ENCODE measurements around the gene SLC44A3. TPM values are rescaled to one million over a fixed set of nuclear protein-coding genes. Genes with fewer than 3 reads are reported as not detected.

SLC44A3 gene
- 3.3 TPM for total RNA-seq
- long read RNA-seq, transcript SLC44A3-201 (15 exons, 2,388 nt) = major isoform, 6 of 10 reads
- long read RNA-seq, partial matches to known transcripts = 0 of 10 reads
- long read RNA-seq, other reads (novel, unspliced or antisense) = 4 of 10 reads

GRCh38 chr1:94819945-94820746 lies at the start of gene SLC44A3:
TSS of gene SLC44A3 (plus strand) at chr1:94820357. CDS start at chr1:94820452, 95 bp downstream.
- intact Hi-C loops (cut with DNase I) = no loop called here
- peak; percentile 94 for ATAC-seq (ENCODE audit: poor library complexity)
- DNase-seq = peak; percentile 67

GRCh38 chr1:94772230-94772641 lies 47.9 kb upstream of the SLC44A3 start:
- intact Hi-C loops (cut with DNase I) = no loop called here

GRCh38 chr1:94772845-94773244 lies 47.3 kb upstream of the SLC44A3 start:
- intact Hi-C loops (cut with DNase I) = no loop called here
- no peak for ATAC-seq (ENCODE audit: poor library complexity)

More at GRCh38 chr1:94772230-94772641, 47.9 kb upstream of the SLC44A3 start:
- DNase-seq (no peak), ATAC-seq (ENCODE audit: poor library complexity) (no peak)

GRCh38 chr1:94773296-94773809 lies 46.8 kb upstream of the SLC44A3 start:
- ATAC-seq (ENCODE audit: poor library complexity) (no peak), DNase-seq (no peak)
- intact Hi-C loops (cut with DNase I) = no loop called here

More at GRCh38 chr1:94772845-94773244, 47.3 kb upstream of the SLC44A3 start:
- no peak for DNase-seq

GRCh38 chr1:94773931-94774422 lies 46.2 kb upstream of the SLC44A3 start:
- ATAC-seq (ENCODE audit: poor library complexity) (no peak), DNase-seq (no peak)
- intact Hi-C loops (cut with DNase I) = no loop called here

GRCh38 chr1:94776474-94776873 lies 43.7 kb upstream of the SLC44A3 start:
- ATAC-seq (ENCODE audit: poor library complexity) = no peak
- intact Hi-C loops (cut with DNase I) = no loop called here
- DNase-seq = no peak

GRCh38 chr1:94777281-94777680 lies 42.9 kb upstream of the SLC44A3 start:
- DNase-seq = no peak
- intact Hi-C loops (cut with DNase I) = no loop called here
- no peak for ATAC-seq (ENCODE audit: poor library complexity)

GRCh38 chr1:94778808-94779207 lies 41.3 kb upstream of the SLC44A3 start:
- intact Hi-C loops (cut with DNase I) = no loop called here
- DNase-seq (no peak), ATAC-seq (ENCODE audit: poor library complexity) (no peak)

- intact Hi-C loops (cut with DNase I) = no loop called here
- peak; percentile 94 for ATAC-seq (ENCODE audit: poor library complexity)
- DNase-seq = peak; percentile 86
These were observed 36.6 kb upstream of the SLC44A3 start for GRCh38 chr1:94783342-94784189.

- DNase-seq = no peak
- ATAC-seq (ENCODE audit: poor library complexity) = no peak
- intact Hi-C loops (cut with DNase I) = no loop called here
These were observed 36.0 kb upstream of the SLC44A3 start for GRCh38 chr1:94784190-94784515.

GRCh38 chr1:94787691-94788090 lies 32.5 kb upstream of the SLC44A3 start:
- no peak for DNase-seq
- intact Hi-C loops (cut with DNase I) = no loop called here
- no peak for ATAC-seq (ENCODE audit: poor library complexity)

- no peak for ATAC-seq (ENCODE audit: poor library complexity)
- intact Hi-C loops (cut with DNase I) = no loop called here
- no peak for DNase-seq
These were observed 29.9 kb upstream of the SLC44A3 start for GRCh38 chr1:94790246-94790645.

- ATAC-seq (ENCODE audit: poor library complexity) = no peak
- no peak for DNase-seq
- intact Hi-C loops (cut with DNase I) = no loop called here
These were observed 29.5 kb upstream of the SLC44A3 start for GRCh38 chr1:94790670-94791069.

- intact Hi-C loops (cut with DNase I) = no loop called here
- ATAC-seq (ENCODE audit: poor library complexity) (peak; percentile 83), DNase-seq (no peak)
These were observed 27.5 kb upstream of the SLC44A3 start for GRCh38 chr1:94792473-94793295.

GRCh38 chr1:94793296-94793656 lies 26.9 kb upstream of the SLC44A3 start:
- intact Hi-C loops (cut with DNase I) = no loop called here
- ATAC-seq (ENCODE audit: poor library complexity) (peak; percentile 90), DNase-seq (no peak)

GRCh38 chr1:94795434-94795833 lies 24.7 kb upstream of the SLC44A3 start:
- no peak for ATAC-seq (ENCODE audit: poor library complexity)
- intact Hi-C loops (cut with DNase I) = no loop called here

GRCh38 chr1:94796266-94796665 lies 23.9 kb upstream of the SLC44A3 start:
- no peak for DNase-seq
- ATAC-seq (ENCODE audit: poor library complexity) = no peak
- intact Hi-C loops (cut with DNase I) = no loop called here

More at GRCh38 chr1:94795434-94795833, 24.7 kb upstream of the SLC44A3 start:
- DNase-seq = no peak

- DNase-seq (no peak), ATAC-seq (ENCODE audit: poor library complexity) (no peak)
- intact Hi-C loops (cut with DNase I) = no loop called here
These were observed 22.9 kb upstream of the SLC44A3 start for GRCh38 chr1:94797291-94797690.
